CMK (cell line): Measurements from ENCODE around the gene ABITRAM.
"Not testable (repeated sequence)": the region's sequence is repeated elsewhere in the genome, so short reads cannot be mapped to it uniquely, and the experiment has no call there.

Experiments used
- DNase-seq: peaks from one replicate; pipeline ENCODE4 v3.0.0-alpha.2; 2010; ENCODE audit warnings: low read depth

The ABITRAM gene

GRCh38 chr9:108934323-108934893 is at the start of gene ABITRAM:
Gene ABITRAM (plus strand): TSS chr9:108934400. CDS start chr9:108934487, 87 bp downstream.
- DNase-seq: peak; percentile 62

- no peak for DNase-seq
Observed at GRCh38 chr9:108884701-108885100, 49.5 kb upstream of the ABITRAM start.

- no peak for DNase-seq
Observed at GRCh38 chr9:108885643-108886348, 48.4 kb upstream of the ABITRAM start.

GRCh38 chr9:108886594-108887271 is 47.5 kb upstream of the ABITRAM start:
- not testable (repeated sequence) for DNase-seq

GRCh38 chr9:108889649-108890067 is 44.5 kb upstream of the ABITRAM start:
- no peak for DNase-seq

- no peak for DNase-seq
Observed at GRCh38 chr9:108894225-108894997, 39.8 kb upstream of the ABITRAM start.

GRCh38 chr9:108897324-108898096 is 36.7 kb upstream of the ABITRAM start:
- DNase-seq: no peak

- DNase-seq: not testable (repeated sequence)
Observed at GRCh38 chr9:108899023-108899695, 35.0 kb upstream of the ABITRAM start.

GRCh38 chr9:108900176-108900575 is 34.0 kb upstream of the ABITRAM start:
- no peak for DNase-seq

- DNase-seq: no peak
Observed at GRCh38 chr9:108903420-108904103, 30.6 kb upstream of the ABITRAM start.

GRCh38 chr9:108904161-108904560 is 30.0 kb upstream of the ABITRAM start:
- no peak for DNase-seq

GRCh38 chr9:108905494-108905893 is 28.7 kb upstream of the ABITRAM start:
- DNase-seq: no peak

- no peak for DNase-seq
Observed at GRCh38 chr9:108910402-108910801, 23.8 kb upstream of the ABITRAM start.

- DNase-seq: no peak
Observed at GRCh38 chr9:108910914-108911313, 23.3 kb upstream of the ABITRAM start.

- DNase-seq: no peak
Observed at GRCh38 chr9:108911820-108912219, 22.4 kb upstream of the ABITRAM start.

- DNase-seq: no peak
Observed at GRCh38 chr9:108913391-108913790, 20.8 kb upstream of the ABITRAM start.

GRCh38 chr9:108919517-108919916 is 14.7 kb upstream of the ABITRAM start:
- no peak for DNase-seq

- DNase-seq: not testable (repeated sequence)
Observed at GRCh38 chr9:108920401-108920800, 13.8 kb upstream of the ABITRAM start.

GRCh38 chr9:108921200-108921599 is 13.0 kb upstream of the ABITRAM start:
- no peak for DNase-seq

- no peak for DNase-seq
Observed at GRCh38 chr9:108924466-108924865, 9.7 kb upstream of the ABITRAM start.
